Mammary epithelial cell (primary cell): Measurements from ENCODE around the gene SLCO3A1.

ENCODE experiments used
- CTCF ChIP-seq, 2 donors: IDR thresholded peaks in 1 of 2; conservative IDR thresholded peaks in 1 of 2; 2 replicates each; pipeline ENCODE4 v1.5.1; 2011 to 2012; ENCODE audit warnings: inconsistent platforms in 2 of 2, low read length in 2 of 2, mild to moderate bottlenecking in 2 of 2, control low read depth in 1 of 2, low read depth in 1 of 2; ENCODE audit not compliant: insufficient read depth in 1 of 2; ENCODE audit errors: extremely low read depth in 1 of 2
- EZH2 ChIP-seq: IDR thresholded peaks from 2 replicates; pipeline ENCODE4 v1.6.1; 2012; ENCODE audit warnings: low read length, inconsistent platforms, borderline replicate concordance

- TF ChIP-seq CTCF (conservative IDR thresholded peaks at IDR 0.05 in 1 of 2, IDR thresholded peaks at IDR 0.05 in 1 of 2; ENCODE audit: extremely low read depth in 1 of 2, insufficient read depth in 1 of 2, low read depth in 1 of 2, low read length in 2 of 2) (peak in 1 of 2 donors; percentile 21), EZH2 (no peak)
Observed at GRCh38 chr15:91853948-91854638, 585 bp downstream of the SLCO3A1 start.
